Stimulated activated CD4-positive, alpha-beta T cell treated with anti-CD3 and anti-CD28 coated beads, Interleukin-2, amount 100 ng/mL, for 48 hours (primary cell): Measurements from ENCODE around the gene TPD52L1.
"Not testable (repeated sequence)": the region's sequence is repeated elsewhere in the genome, so short reads cannot be mapped to it uniquely, and the experiment has no call there.

Experiments used
- DNase-seq, 2 donors: peaks; one replicate each; pipeline ENCODE4 v3.0.0-alpha.2; 2020

Gene TPD52L1

GRCh38 chr6:125144822-125145221 is 8.8 kb upstream of the TPD52L1 start:
- DNase-seq = no peak

- no peak for DNase-seq
Observed at GRCh38 chr6:125149256-125150144, 4.1 kb upstream of the TPD52L1 start.

- DNase-seq = no peak
Observed at GRCh38 chr6:125151700-125152099, 1.9 kb upstream of the TPD52L1 start.

GRCh38 chr6:125154118-125154760 is 666 bp downstream of the TPD52L1 start:
- DNase-seq = peak in 1 of 2 donors; percentile 0

GRCh38 chr6:125154761-125155135 is 1.2 kb downstream of the TPD52L1 start:
- DNase-seq = peak; percentile 2 to 20

GRCh38 chr6:125155344-125155743 is 1.8 kb downstream of the TPD52L1 start:
- no peak for DNase-seq

- no peak for DNase-seq
Observed at GRCh38 chr6:125156496-125156895, 2.9 kb downstream of the TPD52L1 start.

- DNase-seq = no peak
Observed at GRCh38 chr6:125157280-125157679, 3.7 kb downstream of the TPD52L1 start.

GRCh38 chr6:125157725-125158124 is 4.2 kb downstream of the TPD52L1 start:
- no peak for DNase-seq

GRCh38 chr6:125163339-125163738 is 9.8 kb downstream of the TPD52L1 start:
- DNase-seq = not testable (repeated sequence)

- DNase-seq = no peak
Observed at GRCh38 chr6:125163811-125164210, 10.2 kb downstream of the TPD52L1 start.

GRCh38 chr6:125164696-125165095 is 11.1 kb downstream of the TPD52L1 start:
- no peak for DNase-seq

- DNase-seq = no peak
Observed at GRCh38 chr6:125165256-125165655, 11.7 kb downstream of the TPD52L1 start.

- no peak for DNase-seq
Observed at GRCh38 chr6:125165776-125166175, 12.2 kb downstream of the TPD52L1 start.

- DNase-seq = no peak
Observed at GRCh38 chr6:125166711-125167110, 13.1 kb downstream of the TPD52L1 start.

GRCh38 chr6:125167579-125167978 is 14.0 kb downstream of the TPD52L1 start:
- DNase-seq = no peak

GRCh38 chr6:125169058-125169457 is 15.5 kb downstream of the TPD52L1 start:
- DNase-seq = no peak

GRCh38 chr6:125169522-125169921 is 15.9 kb downstream of the TPD52L1 start:
- no peak for DNase-seq

GRCh38 chr6:125170376-125170775 is 16.8 kb downstream of the TPD52L1 start:
- no peak for DNase-seq

- DNase-seq = no peak
Observed at GRCh38 chr6:125173341-125174095, 19.9 kb downstream of the TPD52L1 start.

GRCh38 chr6:125174626-125175025 is 21.1 kb downstream of the TPD52L1 start:
- DNase-seq = no peak

- no peak for DNase-seq
Observed at GRCh38 chr6:125175466-125176048, 22.0 kb downstream of the TPD52L1 start.
